Fibroblast of skin of left quadriceps (primary cell): Measurements from ENCODE around the gene PSMC3.

Experiments
- DNase-seq, 2 experiments: peaks; one replicate each; pipeline ENCODE4 v3.0.0-alpha.2; 2013; ENCODE audit warnings: low read depth in 2 of 2

The PSMC3 gene

GRCh38 chr11:47443028-47443700 is 16.9 kb upstream of the PSMC3 start:
- DNase-seq, result no peak

GRCh38 chr11:47442514-47442913 is 16.3 kb upstream of the PSMC3 start:
- no peak for DNase-seq

GRCh38 chr11:47441421-47441820 is 15.2 kb upstream of the PSMC3 start:
- no peak for DNase-seq

GRCh38 chr11:47440054-47440476 is 13.8 kb upstream of the PSMC3 start:
- no peak for DNase-seq

- no peak for DNase-seq
Measured at GRCh38 chr11:47438721-47439120, 12.5 kb upstream of the PSMC3 start.

- no peak for DNase-seq
Measured at GRCh38 chr11:47437746-47438418, 11.6 kb upstream of the PSMC3 start.

GRCh38 chr11:47437218-47437745 is 11.0 kb upstream of the PSMC3 start:
- no peak for DNase-seq

GRCh38 chr11:47436726-47437125 is 10.5 kb upstream of the PSMC3 start:
- no peak for DNase-seq

GRCh38 chr11:47435687-47436086 is 9.4 kb upstream of the PSMC3 start:
- no peak for DNase-seq

GRCh38 chr11:47434011-47434786 is 8.0 kb upstream of the PSMC3 start:
- DNase-seq, result no peak

- no peak for DNase-seq
Measured at GRCh38 chr11:47433157-47433556, 6.9 kb upstream of the PSMC3 start.

GRCh38 chr11:47431356-47432083 is 5.3 kb upstream of the PSMC3 start:
- DNase-seq, result no peak

GRCh38 chr11:47430524-47430923 is 4.3 kb upstream of the PSMC3 start:
- DNase-seq, result no peak

GRCh38 chr11:47425611-47426010 is 628 bp downstream of the PSMC3 start:
- no peak for DNase-seq

- DNase-seq, result no peak
Measured at GRCh38 chr11:47418454-47419259, 7.6 kb downstream of the PSMC3 start.

- DNase-seq, result no peak
Measured at GRCh38 chr11:47417712-47418111, 8.5 kb downstream of the PSMC3 start.

- peak; percentile 85 to 86 for DNase-seq
Measured at GRCh38 chr11:47415949-47416472, 10.2 kb downstream of the PSMC3 start.

- DNase-seq, result no peak
Measured at GRCh38 chr11:47415091-47415854, 11.0 kb downstream of the PSMC3 start.

GRCh38 chr11:47414685-47415070 is 11.6 kb downstream of the PSMC3 start:
- no peak for DNase-seq
